ENCODE measurements around the gene FOXO3.

The FOXO3 gene

GRCh38 chr6:108685970-108686369 lies 125.3 kb downstream of the FOXO3 start:
- H2AFZ ChIP-seq (ENCODE audit: low read depth, low read length): no peak overlapping the region

GRCh38 chr6:108686896-108687295 lies 126.2 kb downstream of the FOXO3 start:
- no peak overlapping the region for H3K4me2 ChIP-seq (ENCODE audit: low read length)
- no peak for TF ChIP-seq EZH2phosphoT487 (IDR thresholded peaks at IDR 0.05; ENCODE audit: low read depth)
- TF ChIP-seq, protein P1, sequence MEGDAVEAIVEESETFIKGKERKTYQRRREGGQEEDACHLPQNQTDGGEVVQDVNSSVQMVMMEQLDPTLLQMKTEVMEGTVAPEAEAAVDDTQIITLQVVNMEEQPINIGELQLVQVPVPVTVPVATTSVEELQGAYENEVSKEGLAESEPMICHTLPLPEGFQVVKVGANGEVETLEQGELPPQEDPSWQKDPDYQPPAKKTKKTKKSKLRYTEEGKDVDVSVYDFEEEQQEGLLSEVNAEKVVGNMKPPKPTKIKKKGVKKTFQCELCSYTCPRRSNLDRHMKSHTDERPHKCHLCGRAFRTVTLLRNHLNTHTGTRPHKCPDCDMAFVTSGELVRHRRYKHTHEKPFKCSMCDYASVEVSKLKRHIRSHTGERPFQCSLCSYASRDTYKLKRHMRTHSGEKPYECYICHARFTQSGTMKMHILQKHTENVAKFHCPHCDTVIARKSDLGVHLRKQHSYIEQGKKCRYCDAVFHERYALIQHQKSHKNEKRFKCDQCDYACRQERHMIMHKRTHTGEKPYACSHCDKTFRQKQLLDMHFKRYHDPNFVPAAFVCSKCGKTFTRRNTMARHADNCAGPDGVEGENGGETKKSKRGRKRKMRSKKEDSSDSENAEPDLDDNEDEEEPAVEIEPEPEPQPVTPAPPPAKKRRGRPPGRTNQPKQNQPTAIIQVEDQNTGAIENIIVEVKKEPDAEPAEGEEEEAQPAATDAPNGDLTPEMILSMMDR (IDR thresholded peaks at IDR 0.05; ENCODE audit: low read depth, low read length): no peak
- H3K36me3 ChIP-seq (replicated peaks; ENCODE audit: low read depth, low read length): no peaks in the 10 kb centered on the region
- H3K27ac ChIP-seq (ENCODE audit: low read length): no peak overlapping the region
- no peaks in the 10 kb centered on the region for H3K9me3 ChIP-seq (ENCODE audit: insufficient read depth, low read length)
- no peak overlapping the region for H3K4me3 ChIP-seq (ENCODE audit: low read length)
- H3K27me3 ChIP-seq (ENCODE audit: low read depth, low read length): no peaks in the 10 kb centered on the region
- no peaks in the 10 kb centered on the region for H3K4me1 ChIP-seq (ENCODE audit: low read length)
- H3K79me2 ChIP-seq (ENCODE audit: low read length): no peaks in the 10 kb centered on the region
- no peaks in the 10 kb centered on the region for H4K20me1 ChIP-seq (ENCODE audit: insufficient read depth, low read length)
- no peak overlapping the region for H2AFZ ChIP-seq (ENCODE audit: low read depth, low read length)
- no peak overlapping the region for H3K9ac ChIP-seq (ENCODE audit: low read length)

More at GRCh38 chr6:108685970-108686369, 125.3 kb downstream of the FOXO3 start:
- no peak for TF ChIP-seq EZH2phosphoT487 (IDR thresholded peaks at IDR 0.05; ENCODE audit: low read depth)
- Histone ChIP-seq H3K27me3 (ENCODE audit: low read depth, low read length) (no peaks in the 10 kb centered on the region), H3K36me3 (replicated peaks; ENCODE audit: low read depth, low read length) (no peaks in the 10 kb centered on the region), H3K79me2 (ENCODE audit: low read length) (no peaks in the 10 kb centered on the region), H3K4me3 (ENCODE audit: low read length) (no peak overlapping the region), H3K4me1 (ENCODE audit: low read length) (no peaks in the 10 kb centered on the region), H3K4me2 (ENCODE audit: low read length) (no peak overlapping the region), H3K9ac (ENCODE audit: low read length) (no peak overlapping the region), H3K9me3 (ENCODE audit: insufficient read depth, low read length) (no peaks in the 10 kb centered on the region), H3K27ac (ENCODE audit: low read length) (no peak overlapping the region), H4K20me1 (ENCODE audit: insufficient read depth, low read length) (no peaks in the 10 kb centered on the region)

- Histone ChIP-seq H4K20me1 (ENCODE audit: insufficient read depth, low read length) (no peaks in the 10 kb centered on the region), H3K79me2 (ENCODE audit: low read length) (no peaks in the 10 kb centered on the region), H2AFZ (ENCODE audit: low read depth, low read length) (no peak overlapping the region), H3K4me3 (ENCODE audit: low read length) (no peak overlapping the region), H3K4me2 (ENCODE audit: low read length) (no peak overlapping the region), H3K9me3 (ENCODE audit: insufficient read depth, low read length) (no peaks in the 10 kb centered on the region), H3K4me1 (ENCODE audit: low read length) (no peaks in the 10 kb centered on the region), H3K9ac (ENCODE audit: low read length) (no peak overlapping the region), H3K36me3 (replicated peaks; ENCODE audit: low read depth, low read length) (no peaks in the 10 kb centered on the region), H3K27ac (ENCODE audit: low read length) (no peak overlapping the region), H3K27me3 (ENCODE audit: low read depth, low read length) (no peaks in the 10 kb centered on the region)
- TF ChIP-seq, protein P1 (IDR thresholded peaks at IDR 0.05; ENCODE audit: low read depth, low read length): no peak
- TF ChIP-seq EZH2phosphoT487 (IDR thresholded peaks at IDR 0.05; ENCODE audit: low read depth): no peak
These were observed 127.2 kb downstream of the FOXO3 start for GRCh38 chr6:108687921-108688320.

- H3K27me3 ChIP-seq (ENCODE audit: low read depth, low read length): no peaks in the 10 kb centered on the region
- H3K9ac ChIP-seq (ENCODE audit: low read length): no peak overlapping the region
- no peak overlapping the region for H3K27ac ChIP-seq (ENCODE audit: low read length)
- H3K4me3 ChIP-seq (ENCODE audit: low read length): no peak overlapping the region
- no peaks in the 10 kb centered on the region for H4K20me1 ChIP-seq (ENCODE audit: insufficient read depth, low read length)
- no peaks in the 10 kb centered on the region for H3K79me2 ChIP-seq (ENCODE audit: low read length)
- no peaks in the 10 kb centered on the region for H3K4me1 ChIP-seq (ENCODE audit: low read length)
- H3K4me2 ChIP-seq (ENCODE audit: low read length): no peak overlapping the region
- H3K9me3 ChIP-seq (ENCODE audit: insufficient read depth, low read length): no peaks in the 10 kb centered on the region
- no peak overlapping the region for H2AFZ ChIP-seq (ENCODE audit: low read depth, low read length)
- no peaks in the 10 kb centered on the region for H3K36me3 ChIP-seq (replicated peaks; ENCODE audit: low read depth, low read length)
- TF ChIP-seq EZH2phosphoT487 (IDR thresholded peaks at IDR 0.05; ENCODE audit: low read depth): no peak
- TF ChIP-seq, protein P1 (IDR thresholded peaks at IDR 0.05; ENCODE audit: low read depth, low read length): no peak
These were observed 128.8 kb downstream of the FOXO3 start for GRCh38 chr6:108689272-108690161.

Measured in OCI-LY3 (cell line).